ENCODE data around the gene SLC13A2. TPM values are rescaled to one million over a fixed set of nuclear protein-coding genes. Genes with fewer than 3 reads are reported as not detected.

The SLC13A2 gene
- total RNA-seq, 1 donor from 2014 or later = not detected

DNA sequence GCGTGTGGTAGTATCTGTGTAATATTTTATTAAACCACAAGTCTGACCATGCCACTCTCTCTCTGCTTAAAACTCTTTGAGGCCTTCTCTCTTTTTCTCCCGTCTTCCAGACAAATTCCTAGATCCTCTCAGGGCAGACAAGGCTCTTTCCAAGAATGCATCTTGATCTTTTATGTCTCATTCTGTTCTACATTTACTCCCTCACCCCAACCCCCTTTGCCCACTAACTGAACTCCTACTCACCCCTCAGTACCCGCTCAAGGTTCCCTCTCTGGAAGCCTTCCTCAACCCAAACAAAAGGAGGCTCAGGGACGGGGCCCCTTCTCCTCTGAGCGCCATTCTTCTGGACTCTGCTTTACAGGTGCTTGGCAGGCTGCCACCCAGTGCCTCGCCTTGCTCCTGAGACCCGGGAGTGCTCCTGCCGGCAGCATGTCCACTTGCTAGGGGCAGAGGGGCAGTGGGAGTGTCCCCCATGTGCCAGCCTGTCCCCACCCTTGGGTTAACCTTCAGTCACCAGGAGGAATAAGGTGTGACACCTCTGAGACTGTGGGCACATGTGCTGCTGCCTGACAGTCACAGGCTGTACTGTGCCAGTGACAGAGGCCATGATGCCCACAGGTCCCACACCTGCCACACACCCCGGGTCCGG, 9.2 kb downstream of the SLC13A2 start:
- Histone ChIP-seq H3K27ac (no peak overlapping the region), H3K9me3 (no peaks in the 10 kb centered on the region), H3K4me3 (no peak overlapping the region), H3K4me1 (no peaks in the 10 kb centered on the region), H3K27me3 (no peaks in the 10 kb centered on the region), H3K36me3 (no peaks in the 10 kb centered on the region)
- TF ChIP-seq, protein P1, sequence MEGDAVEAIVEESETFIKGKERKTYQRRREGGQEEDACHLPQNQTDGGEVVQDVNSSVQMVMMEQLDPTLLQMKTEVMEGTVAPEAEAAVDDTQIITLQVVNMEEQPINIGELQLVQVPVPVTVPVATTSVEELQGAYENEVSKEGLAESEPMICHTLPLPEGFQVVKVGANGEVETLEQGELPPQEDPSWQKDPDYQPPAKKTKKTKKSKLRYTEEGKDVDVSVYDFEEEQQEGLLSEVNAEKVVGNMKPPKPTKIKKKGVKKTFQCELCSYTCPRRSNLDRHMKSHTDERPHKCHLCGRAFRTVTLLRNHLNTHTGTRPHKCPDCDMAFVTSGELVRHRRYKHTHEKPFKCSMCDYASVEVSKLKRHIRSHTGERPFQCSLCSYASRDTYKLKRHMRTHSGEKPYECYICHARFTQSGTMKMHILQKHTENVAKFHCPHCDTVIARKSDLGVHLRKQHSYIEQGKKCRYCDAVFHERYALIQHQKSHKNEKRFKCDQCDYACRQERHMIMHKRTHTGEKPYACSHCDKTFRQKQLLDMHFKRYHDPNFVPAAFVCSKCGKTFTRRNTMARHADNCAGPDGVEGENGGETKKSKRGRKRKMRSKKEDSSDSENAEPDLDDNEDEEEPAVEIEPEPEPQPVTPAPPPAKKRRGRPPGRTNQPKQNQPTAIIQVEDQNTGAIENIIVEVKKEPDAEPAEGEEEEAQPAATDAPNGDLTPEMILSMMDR (IDR thresholded peaks at IDR 0.05) = no peak
- TF ChIP-seq POLR2AphosphoS5 (IDR thresholded peaks at IDR 0.05; ENCODE audit: insufficient read depth in 1 of 2, low read depth in 1 of 2) = no peak
- TF ChIP-seq POLR2A (IDR thresholded peaks at IDR 0.05) = no peak
- no peak for DNase-seq (ENCODE audit: extremely low spot score in 2 of 2)
- intact Hi-C loops (cut with DNase I) = no loop called here

DNA sequence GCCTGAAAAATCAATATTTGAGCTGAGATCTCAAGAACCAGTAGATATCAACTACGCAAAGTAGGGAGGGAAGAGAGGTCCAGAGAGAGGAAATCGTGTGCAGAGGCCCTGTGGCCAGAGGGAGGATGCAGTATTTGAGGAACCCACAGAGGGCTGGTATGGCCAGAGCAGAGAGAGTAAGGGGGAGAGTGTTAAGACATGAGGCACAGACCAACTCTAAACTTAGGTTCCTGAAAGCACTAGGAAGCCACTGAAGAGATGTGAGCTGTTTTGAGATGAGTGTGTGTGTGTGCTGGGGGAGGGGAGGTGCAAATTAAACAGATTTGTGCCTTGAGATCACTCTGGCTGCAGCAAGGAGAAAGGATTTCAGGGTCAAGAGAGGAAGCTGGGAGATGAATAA, 10.9 kb downstream of the SLC13A2 start:
- TF ChIP-seq POLR2AphosphoS5 (IDR thresholded peaks at IDR 0.05; ENCODE audit: insufficient read depth in 1 of 2, low read depth in 1 of 2) (no peak), POLR2A (IDR thresholded peaks at IDR 0.05) (no peak)
- TF ChIP-seq, protein P1 (IDR thresholded peaks at IDR 0.05) = no peak
- no peaks in the 10 kb centered on the region for H3K36me3 ChIP-seq
- no peak overlapping the region for H3K4me3 ChIP-seq
- H3K27me3 ChIP-seq = no peaks in the 10 kb centered on the region
- H3K27ac ChIP-seq = no peak overlapping the region
- no peaks in the 10 kb centered on the region for H3K4me1 ChIP-seq
- no peaks in the 10 kb centered on the region for H3K9me3 ChIP-seq
- intact Hi-C loops (cut with DNase I) = no loop called here
- no peak for DNase-seq (ENCODE audit: extremely low spot score in 2 of 2)

DNA sequence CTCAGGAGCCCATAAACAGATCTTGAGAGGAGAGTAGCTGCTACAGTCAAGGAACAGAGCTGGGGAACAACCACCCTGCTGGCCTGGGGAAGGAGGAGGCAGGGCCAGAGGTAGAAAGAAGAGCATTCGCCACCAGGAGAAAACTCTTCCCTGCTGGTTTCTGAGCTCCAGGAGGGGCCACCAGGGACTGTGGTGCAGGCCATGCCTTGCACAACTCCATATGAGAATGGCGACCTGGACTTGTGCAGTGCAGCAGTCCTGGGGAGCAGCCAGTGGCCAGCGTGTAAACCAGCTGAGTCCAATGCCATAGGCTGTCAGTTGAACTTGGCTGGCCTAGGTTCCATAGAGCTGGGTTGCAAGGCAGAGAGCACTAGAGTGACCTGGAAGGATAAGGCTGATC, 11.6 kb downstream of the SLC13A2 start:
- Histone ChIP-seq H3K4me3 (no peak overlapping the region), H3K36me3 (no peaks in the 10 kb centered on the region), H3K4me1 (no peaks in the 10 kb centered on the region), H3K9me3 (no peaks in the 10 kb centered on the region), H3K27me3 (no peaks in the 10 kb centered on the region), H3K27ac (no peak overlapping the region)
- DNase-seq (ENCODE audit: extremely low spot score in 2 of 2) = no peak
- TF ChIP-seq POLR2AphosphoS5 (IDR thresholded peaks at IDR 0.05; ENCODE audit: insufficient read depth in 1 of 2, low read depth in 1 of 2) (no peak), POLR2A (IDR thresholded peaks at IDR 0.05) (no peak)
- TF ChIP-seq, protein P1 (IDR thresholded peaks at IDR 0.05) = no peak
- intact Hi-C loops (cut with DNase I) = no loop called here

DNA sequence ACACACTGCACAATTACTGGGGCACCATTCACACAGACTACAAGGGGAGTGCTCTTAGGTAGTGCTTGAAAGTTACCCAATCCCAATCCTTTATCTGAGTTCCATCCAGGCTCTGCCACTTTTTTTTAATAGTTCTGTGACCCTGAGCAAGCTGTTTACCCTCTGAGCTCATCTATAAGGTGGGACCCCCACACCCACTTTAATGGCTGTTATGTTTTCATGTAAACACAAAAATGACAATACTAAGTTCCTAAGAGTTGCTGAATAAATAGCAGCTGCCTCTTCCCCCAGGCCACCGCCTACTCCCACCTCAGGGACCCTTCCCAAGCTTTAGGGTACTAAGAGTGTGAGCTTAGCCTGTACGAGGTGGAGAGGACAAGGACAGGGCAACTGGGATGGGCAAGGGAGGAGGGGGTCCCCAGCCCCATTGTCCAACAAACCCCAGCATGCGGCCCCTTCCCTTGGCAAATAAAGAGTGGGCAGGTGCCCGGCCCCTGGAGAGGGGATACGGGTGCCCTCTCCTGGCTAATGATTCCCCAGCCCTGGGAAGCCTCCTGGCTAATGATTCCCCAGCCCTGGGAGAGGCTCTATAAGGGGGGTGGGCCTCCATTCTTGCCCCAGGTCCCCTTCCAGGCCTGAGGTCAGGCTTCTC, 14.6 kb downstream of the SLC13A2 start:
- H3K4me1 ChIP-seq = no peaks in the 10 kb centered on the region
- H3K27me3 ChIP-seq = no peaks in the 10 kb centered on the region
- H3K9me3 ChIP-seq = no peaks in the 10 kb centered on the region
- intact Hi-C loops (cut with DNase I) = no loop called here
- no peak for TF ChIP-seq POLR2A (IDR thresholded peaks at IDR 0.05)
- no peaks in the 10 kb centered on the region for H3K36me3 ChIP-seq
- no peak for DNase-seq (ENCODE audit: extremely low spot score in 2 of 2)
- no peak overlapping the region for H3K27ac ChIP-seq
- H3K4me3 ChIP-seq = no peak overlapping the region

DNA sequence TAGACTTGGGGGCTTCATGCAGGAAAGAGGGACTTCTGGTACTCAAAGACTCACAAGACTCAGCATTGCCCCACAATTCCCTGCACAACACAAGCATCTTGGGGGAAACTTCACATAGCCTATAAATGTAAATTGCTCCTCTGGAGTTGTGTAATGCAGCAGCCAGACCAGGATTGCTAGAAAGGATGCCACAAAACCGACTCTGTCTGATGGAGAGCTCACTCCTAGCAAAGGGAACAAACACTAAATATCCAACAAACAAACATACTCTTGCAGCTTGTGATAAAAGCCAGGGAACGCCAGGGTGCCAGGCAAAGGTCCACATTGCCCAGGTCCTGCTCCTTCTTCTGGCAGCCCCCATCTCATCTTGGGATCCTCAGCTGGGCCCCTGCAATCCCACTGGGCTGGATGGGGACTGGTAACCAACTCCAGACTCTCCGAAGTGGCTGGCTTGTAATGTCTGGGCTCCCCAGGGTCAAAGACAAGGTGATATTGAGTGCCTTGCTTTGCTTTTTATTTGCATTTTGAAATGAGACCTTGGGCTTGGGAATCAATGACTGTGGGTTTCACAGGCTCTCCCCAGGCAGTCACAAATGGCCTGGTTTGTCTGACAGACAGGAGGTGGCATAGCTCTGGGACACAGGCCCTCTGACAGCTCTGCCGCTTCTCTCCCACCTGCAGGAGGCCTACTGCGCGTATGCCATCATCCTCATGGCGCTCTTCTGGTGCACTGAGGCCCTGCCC, 15.3 kb downstream of the SLC13A2 start:
- no peaks in the 10 kb centered on the region for H3K9me3 ChIP-seq
- no peaks in the 10 kb centered on the region for H3K36me3 ChIP-seq
- TF ChIP-seq, protein P1 (IDR thresholded peaks at IDR 0.05) = no peak
- TF ChIP-seq POLR2A (IDR thresholded peaks at IDR 0.05) = no peak
- no peak for TF ChIP-seq POLR2AphosphoS5 (IDR thresholded peaks at IDR 0.05; ENCODE audit: insufficient read depth in 1 of 2, low read depth in 1 of 2)
- no peak overlapping the region for H3K27ac ChIP-seq
- intact Hi-C loops (cut with DNase I) = no loop called here
- no peaks in the 10 kb centered on the region for H3K27me3 ChIP-seq
- H3K4me3 ChIP-seq = no peak overlapping the region
- no peaks in the 10 kb centered on the region for H3K4me1 ChIP-seq
- no peak for DNase-seq (ENCODE audit: extremely low spot score in 2 of 2)
